Cerebellar nuclear complex (tissue), 1 donor: ENCODE results near the gene AIFM3.
"Not testable (repeated sequence)": the region's sequence is repeated elsewhere in the genome, so short reads cannot be mapped to it uniquely, and the experiment has no call there.

Experiments
- DNase-seq, 2 experiments: peaks; one replicate each; lab custom pipeline; 2025; lab: John Stamatoyannopoulos, UW

AIFM3 gene

GRCh38 chr22:20959578-20960461, 7.2 kb upstream of the AIFM3 start:
- no peak for DNase-seq

- DNase-seq = no peak
Measured at GRCh38 chr22:20960609-20961008, 6.4 kb upstream of the AIFM3 start.

GRCh38 chr22:20962491-20962945, 4.5 kb upstream of the AIFM3 start:
- DNase-seq = no peak

GRCh38 chr22:20963201-20964052, 3.6 kb upstream of the AIFM3 start:
- DNase-seq = no peak

- no peak for DNase-seq
Measured at GRCh38 chr22:20964090-20964798, 2.8 kb upstream of the AIFM3 start.

- DNase-seq = no peak
Measured at GRCh38 chr22:20964799-20965103, 2.3 kb upstream of the AIFM3 start.

GRCh38 chr22:20965104-20965887, 1.8 kb upstream of the AIFM3 start:
- no peak for DNase-seq

GRCh38 chr22:20965888-20966855, 883 bp upstream of the AIFM3 start:
- DNase-seq = no peak

GRCh38 chr22:20967697-20968211, 699 bp downstream of the AIFM3 start:
- no peak for DNase-seq

GRCh38 chr22:20968281-20968977, 1.4 kb downstream of the AIFM3 start:
- DNase-seq = no peak

GRCh38 chr22:20970939-20971657, 4.0 kb downstream of the AIFM3 start:
- no peak for DNase-seq

GRCh38 chr22:20972014-20972694, 5.1 kb downstream of the AIFM3 start:
- not testable (repeated sequence) for DNase-seq

GRCh38 chr22:20972933-20973577, 6.0 kb downstream of the AIFM3 start:
- no peak for DNase-seq

- no peak for DNase-seq
Measured at GRCh38 chr22:20973634-20974286, 6.7 kb downstream of the AIFM3 start.

GRCh38 chr22:20974336-20974955, 7.4 kb downstream of the AIFM3 start:
- DNase-seq = no peak

GRCh38 chr22:20975541-20976290, 8.7 kb downstream of the AIFM3 start:
- no peak for DNase-seq
